GM04504 (cell line): ENCODE data around the gene UBXN4.
"Not testable (repeated sequence)": the region's sequence is repeated elsewhere in the genome, so short reads cannot be mapped to it uniquely, and the experiment has no call there.

Source experiments
- DNase-seq: peaks from one replicate; pipeline ENCODE4 v3.0.0-alpha.2; 2012; ENCODE audit warnings: low read depth

Gene UBXN4

DNA sequence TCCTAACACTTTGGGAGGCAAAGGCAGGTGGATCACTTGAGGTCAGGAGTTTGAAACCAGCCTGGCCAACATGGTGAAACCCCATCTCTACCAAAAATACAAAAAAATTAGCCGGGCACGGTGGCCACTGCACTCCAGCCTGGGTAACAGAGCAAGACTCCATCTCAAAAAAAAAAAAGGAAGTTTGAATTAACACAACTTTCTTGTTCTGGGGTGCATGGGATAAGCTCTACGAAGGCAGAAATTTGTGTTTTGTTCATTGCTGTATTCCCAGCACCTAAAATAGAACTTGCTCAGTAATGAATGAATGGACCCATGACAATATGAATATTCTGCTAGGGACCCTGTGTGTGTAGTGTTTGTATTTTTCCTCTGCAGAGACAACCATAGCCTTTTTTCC lies 66.2 kb downstream of the UBXN4 start:
- DNase-seq, result not testable (repeated sequence)

DNA sequence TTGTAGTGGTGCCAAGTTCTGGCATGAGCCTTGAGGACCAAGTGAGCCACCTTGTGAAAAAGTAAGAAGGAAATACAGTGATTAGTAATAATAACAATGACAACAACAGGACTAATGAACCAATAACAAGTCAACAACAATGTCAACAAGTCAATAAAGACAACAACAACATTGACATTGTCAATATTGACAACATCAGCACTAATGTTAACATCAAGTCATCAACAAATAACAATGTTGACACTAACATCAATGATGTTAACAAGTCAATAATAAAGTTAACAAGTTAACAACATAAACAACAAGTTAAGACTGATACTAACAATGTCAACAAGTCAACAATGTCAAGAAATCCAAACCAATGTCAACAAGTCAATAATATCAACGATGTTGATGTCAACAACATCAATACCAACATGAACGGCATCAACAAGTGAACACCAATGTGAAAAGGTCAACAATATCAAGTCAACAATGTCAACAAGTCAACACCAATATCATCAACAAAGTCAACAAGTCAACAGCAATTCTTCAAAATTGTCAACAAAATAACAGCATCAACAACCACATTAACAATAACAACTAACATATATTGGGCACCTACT lies 71.4 kb downstream of the UBXN4 start:
- DNase-seq, result no peak

DNA sequence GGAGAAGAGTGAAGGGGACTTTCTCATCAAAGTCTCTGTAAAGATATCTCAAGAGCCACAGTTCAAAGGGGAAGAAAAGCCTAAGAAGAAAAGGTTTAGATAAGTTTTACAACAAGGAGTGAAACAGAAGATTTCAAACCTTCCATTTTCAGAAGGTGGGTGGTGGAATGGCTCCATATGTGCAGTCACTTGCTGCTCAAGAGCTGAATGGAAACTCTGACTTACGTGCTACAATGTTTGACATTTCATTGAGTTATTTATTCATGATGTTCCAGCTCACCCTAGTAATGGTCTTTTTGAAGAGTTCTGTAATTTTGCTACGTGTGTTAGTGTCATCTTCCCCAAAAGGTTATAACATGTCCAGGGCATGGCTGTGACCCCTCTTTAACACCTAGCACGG lies 73.6 kb downstream of the UBXN4 start:
- DNase-seq, result no peak

DNA sequence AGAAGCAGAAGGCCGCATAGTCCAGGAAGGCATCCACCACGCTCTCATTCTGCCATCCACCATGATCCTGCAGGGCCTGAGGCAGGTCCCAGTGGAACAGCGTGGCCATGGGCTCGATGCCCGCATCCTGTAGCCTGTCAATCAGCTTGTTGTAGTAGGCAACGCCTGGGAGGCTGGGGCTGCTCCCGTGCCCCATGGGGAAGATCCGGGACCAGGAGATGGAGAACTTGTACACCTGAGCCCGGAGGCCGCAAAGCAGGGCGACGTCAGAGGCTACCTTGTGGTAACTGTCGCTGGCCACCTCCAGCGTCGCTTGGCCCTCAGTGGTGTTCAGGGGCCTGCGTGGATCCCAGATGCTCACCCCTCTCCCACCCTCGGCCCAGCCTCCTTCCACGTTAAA lies 75.8 kb downstream of the UBXN4 start:
- no peak for DNase-seq

DNA sequence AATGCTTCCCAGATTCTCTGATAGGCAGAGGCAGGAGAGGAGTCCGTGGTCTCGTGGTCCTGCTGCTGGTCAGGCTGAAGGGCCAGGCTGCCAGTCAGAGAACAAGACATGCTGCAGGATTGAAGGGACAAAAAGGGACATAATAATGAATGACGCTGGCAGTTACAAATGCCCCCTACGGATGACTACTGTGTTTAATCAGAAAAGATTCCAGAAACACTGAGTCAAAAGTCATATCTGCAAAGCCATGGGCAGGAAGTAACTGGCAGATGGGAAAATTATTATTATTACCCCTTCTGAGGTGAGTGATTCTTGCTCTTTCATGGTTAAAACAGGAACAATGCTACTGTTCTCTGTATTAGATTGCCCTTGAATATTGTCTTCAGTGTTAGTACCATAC lies 76.3 kb downstream of the UBXN4 start:
- DNase-seq, result no peak

DNA sequence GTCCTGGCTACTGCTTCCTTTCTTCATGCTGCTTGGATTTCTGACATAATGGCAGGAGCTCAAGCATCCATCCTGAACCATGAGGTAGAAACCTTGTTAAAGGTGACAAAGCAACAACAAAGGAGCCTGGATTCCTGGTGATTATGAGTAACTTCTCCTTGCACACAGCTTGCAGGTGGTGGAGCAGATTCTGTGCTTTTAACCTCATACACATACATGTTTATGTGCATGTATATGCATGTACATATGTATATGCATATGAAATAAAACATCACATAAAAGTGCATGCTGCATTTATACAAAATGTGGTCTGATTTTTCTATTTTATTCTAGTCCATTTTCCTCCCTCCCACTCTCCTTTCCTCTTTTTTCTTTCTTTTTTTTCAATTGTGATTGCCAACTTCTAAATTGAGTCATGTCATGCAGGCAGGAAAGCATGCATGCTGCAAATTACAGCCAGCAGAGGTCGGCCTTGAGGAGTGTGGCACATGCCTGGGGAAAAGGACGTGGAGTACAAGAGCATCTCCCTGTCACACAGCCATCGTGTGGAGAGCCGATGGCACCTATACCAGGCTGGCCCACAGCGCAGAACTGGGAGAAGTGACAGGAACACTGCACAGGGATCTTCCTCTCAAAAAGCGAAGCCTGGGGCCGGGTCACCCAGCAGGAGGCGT lies 77.4 kb downstream of the UBXN4 start:
- DNase-seq, result no peak

DNA sequence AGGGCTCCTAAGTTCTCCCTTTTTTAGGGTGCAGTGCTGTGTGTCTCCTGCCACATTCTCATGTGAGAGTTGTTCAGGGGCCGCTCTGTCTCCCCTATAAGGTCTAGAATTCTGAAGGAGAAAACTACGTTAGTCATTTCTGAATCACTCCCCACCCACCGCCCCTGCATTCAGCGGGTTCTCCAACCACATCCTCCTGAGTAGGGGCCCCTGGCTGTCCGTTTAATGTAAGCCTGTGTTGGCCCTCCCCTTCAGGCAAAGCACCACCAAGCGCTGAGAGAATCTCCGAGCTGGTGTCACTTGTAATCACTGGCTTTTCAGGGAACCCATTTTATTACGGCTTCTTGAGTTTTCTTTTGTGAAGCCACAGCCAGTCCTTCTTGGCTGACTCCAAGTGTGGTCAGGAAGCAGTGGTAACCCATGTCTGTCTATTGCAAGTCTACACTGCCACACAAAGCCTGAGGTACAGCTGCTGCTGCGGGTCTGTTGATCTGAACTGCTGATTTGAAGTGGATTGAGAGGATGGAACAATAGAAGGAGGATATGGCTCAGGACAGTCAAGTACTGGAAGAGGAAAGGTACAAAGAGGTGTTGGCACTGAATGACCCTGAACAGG lies 78.5 kb downstream of the UBXN4 start:
- no peak for DNase-seq

DNA sequence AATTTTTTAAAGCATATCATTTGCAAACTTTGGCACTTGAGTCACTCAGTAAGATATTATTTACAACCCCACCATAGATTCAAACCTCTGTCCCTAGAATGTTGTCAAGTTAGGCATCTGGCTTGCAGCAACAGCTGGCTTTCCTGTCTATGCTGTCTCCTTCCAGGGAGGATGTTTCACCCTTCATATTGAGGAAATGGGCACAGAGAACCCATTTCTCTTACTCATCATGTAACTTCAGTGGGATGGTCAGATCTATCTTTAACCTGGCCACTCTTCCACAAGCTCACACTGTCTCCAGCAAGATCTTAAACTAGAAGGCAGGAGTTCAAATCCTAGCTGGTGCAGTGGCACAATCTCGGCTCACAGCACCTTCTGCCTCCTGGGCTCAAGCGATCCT lies 79.5 kb downstream of the UBXN4 start:
- DNase-seq, result no peak

DNA sequence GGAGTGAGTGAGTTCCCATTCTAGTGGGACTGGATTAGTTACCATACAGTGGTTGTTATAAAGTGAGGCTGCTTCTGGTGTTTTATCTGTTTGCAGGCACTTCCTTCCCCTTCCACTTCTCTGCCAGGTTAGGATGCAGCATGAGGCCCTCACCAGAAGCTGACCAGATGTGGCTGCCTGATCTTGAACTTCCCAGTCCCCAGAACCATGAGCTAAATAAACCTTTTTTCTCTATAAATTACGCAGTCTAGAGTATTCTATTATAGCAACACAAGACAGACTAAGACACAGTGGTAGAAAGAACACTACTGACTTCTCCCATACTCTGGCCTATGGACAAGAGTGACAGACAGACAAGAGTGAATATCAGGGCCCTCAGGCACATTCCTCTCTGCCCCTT lies 81.2 kb downstream of the UBXN4 start:
- DNase-seq, result no peak

DNA sequence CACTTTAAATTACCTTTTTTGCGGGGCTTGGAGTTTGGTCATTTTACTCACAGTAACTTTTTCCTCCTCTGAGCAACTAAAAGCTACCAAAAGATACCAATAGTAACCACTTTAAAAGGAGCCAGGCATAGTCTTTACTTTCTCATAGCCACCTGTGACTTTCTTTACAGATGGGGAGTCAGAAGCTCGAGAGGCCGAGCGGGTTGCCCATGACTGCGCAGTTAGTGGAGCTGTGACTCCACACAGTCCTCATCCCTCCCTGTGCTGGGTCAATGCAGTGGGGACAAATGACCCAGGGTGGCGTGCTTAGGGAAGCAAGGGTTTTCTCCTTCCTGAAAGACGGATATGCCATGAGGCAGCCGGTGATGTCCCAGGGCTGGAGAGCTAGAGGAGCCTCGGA lies 83.5 kb downstream of the UBXN4 start:
- DNase-seq, result no peak

DNA sequence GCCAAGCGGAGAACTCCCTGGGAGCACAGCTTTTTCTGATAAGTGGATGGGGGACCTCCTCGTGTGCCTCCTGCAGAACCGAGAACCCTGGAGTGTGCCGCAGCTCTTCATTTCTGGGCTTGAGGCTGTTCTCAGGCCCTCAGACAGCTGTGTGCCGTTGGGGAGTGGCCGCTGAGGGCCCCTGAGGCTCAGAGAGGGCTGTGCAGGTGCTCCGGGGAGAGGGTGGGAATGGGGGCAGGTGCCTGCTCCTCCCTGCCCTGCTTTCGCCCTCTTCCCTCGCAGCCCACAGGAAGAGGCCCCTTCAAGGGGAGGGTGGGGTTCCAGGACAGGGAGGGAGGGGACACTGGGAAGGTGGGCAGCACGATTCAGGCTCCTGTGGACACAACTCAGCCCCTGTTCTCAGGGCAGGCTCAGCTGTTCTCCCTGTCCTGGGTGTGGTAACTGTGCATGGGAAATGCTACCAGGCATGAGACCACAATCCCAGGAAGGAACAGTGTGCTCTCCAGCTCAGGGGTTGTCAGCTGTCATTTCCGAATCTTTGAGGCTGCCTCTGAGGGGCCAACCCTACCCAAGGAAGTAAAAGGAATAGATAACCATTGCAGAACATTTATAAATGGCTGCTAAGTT lies 84.0 kb downstream of the UBXN4 start:
- no peak for DNase-seq

DNA sequence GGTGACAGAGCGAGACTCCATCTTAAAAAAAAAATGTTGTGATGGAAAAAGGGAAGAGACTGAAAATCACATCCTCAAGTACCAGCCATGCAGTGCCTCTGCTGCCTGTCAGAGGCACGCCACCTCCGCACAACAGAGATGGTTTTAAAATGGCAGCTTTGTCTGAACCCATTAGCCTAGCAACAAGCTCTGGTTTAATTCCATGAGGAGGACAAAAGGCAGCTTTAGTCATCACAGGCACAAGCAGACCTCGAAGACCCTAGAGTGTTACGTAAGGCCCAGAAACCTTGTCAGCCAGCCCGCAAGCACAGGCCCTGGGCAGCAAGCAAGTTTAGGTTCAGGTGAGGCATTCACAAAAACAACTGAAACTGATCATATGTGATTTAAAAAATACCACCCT lies 84.9 kb downstream of the UBXN4 start:
- no peak for DNase-seq

DNA sequence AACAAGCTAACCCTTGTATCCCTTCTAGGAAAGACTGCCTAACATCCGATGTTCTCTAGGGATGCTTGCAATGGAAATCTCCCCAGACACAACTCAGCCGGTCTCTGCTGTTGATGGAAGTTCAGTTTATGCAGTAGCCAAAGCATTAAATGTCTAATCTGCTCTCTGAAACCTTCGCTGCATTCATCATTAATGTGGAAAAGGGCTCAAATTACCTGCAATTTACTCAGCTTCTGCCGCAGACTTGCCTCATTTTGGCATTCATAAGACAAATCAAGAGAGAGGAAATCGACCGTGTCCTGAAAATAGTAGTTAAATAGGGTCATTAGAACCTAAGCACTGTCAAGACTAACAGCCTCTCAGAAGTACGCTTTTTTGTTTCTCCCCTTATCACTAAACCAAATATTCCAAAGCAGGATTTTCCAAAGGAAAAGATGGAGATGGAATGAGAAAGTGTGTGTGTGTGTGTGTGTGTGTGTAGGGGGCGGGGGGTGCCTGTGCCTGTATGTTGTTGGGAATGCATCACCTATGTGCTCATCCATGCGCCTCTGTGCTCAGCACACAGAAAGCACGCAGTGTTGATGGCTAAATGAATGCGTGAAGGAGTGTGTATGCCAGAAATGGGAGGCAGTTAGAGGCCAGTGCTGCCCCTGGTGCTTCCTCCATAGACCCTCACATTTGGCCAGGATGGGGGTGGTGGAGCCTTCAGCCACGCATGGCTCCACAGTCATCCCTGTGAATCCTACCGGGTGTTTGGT lies 87.9 kb downstream of the UBXN4 start:
- no peak for DNase-seq

DNA sequence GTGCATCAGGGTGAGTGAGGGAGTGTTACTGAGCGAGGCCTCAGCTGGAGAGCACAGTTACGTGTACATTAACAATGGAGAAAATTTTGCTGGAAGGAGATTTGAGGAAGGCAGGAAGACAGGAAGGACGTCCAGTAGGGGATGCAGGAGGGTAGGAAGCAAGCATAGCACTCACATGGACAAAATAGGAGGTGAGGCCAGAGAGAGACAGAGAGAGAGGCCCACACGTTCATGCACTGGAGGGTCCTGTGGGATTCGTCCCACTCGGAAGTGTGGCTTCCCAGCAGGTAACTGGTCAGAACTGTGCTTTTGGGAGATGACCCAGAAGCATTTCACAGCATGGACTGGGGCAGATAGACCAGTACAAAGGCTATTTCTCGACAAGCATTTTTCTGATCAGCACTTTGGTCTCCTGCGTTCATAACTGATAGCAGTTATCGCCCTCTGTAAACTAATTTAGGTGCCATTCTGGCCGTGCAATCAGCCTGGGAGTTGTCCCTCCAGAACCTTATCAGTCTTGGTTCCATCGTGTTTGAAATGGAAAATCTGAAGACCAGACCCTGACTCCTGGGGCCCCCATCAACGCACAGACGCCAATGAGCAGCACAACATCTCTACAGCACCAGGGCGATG lies 89.6 kb downstream of the UBXN4 start:
- no peak for DNase-seq

DNA sequence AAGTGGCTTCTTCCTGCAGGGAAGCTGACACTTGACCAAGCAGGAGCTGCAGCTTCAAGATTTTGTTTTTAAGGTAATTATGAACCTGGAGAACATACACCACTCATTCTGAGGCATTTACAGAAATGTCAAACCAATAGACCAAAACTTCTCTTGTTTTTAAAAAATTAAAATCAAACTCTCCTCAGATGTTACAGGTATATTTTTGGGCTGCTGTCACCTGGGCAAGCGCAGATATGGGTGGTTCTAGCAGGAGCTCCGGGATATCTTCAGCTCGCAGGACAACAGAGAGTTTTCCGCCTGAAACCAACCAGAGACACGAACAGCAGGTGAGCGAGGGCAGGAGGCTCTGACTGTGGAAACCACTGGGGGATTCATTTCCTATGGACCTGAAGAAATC lies 91.2 kb downstream of the UBXN4 start:
- DNase-seq, result no peak
